H1 (cell line): ENCODE results near the gene AMN. TPM values are rescaled to one million over a fixed set of nuclear protein-coding genes. Genes with fewer than 3 reads are reported as not detected.

Experiments
- ASH2L ChIP-seq: fragments of 200-600, 300-600 bp; sonication (generic); IDR thresholded peaks from one replicate; pipeline ENCODE4 v1.7.1; 2017; ENCODE audit warnings: low read length
- SIN3A ChIP-seq, 2 experiments: IDR thresholded peaks in 1 of 2; conservative IDR thresholded peaks in 1 of 2; 2 replicates each; pipeline ENCODE4 v1.6.1; 2011 to 2012; ENCODE audit warnings: low read length in 2 of 2, improper control_type of control experiment in 1 of 2, low read depth in 1 of 2, mild to moderate bottlenecking in 1 of 2
- polyA plus RNA-seq, 7 experiments: library from polyadenylated mRNA; depleted of rRNA in 3 of 7; stranded (reverse) in 5 of 7; unstranded in 2 of 7; fragments of >200 nt in 5 of 7; fragments of 200-250 nt in 2 of 7; gene quantifications; 1 replicate in 5 of 7; 2 replicates in 1 of 7; 4 replicates in 1 of 7; pipeline versions ENCODE4 v1.2.1 to v1.2.3, GENCODE V29; 2011 to 2013; ENCODE audit warnings: missing spikeins in 2 of 7, mixed read lengths in 2 of 7
- total RNA-seq: library from RNA; stranded (reverse); fragmentation: NEBNext Ultra II Directional; extraction: Animal tissue kit (Norgen Biotek cat#: 25700); gene quantifications from 2 replicates; pipeline ENCODE4 v1.2.1, GENCODE V29; 2021
- TF ChIP-seq, protein P1 (sequence below): fragments of 300-600 bp; sonication (generic); IDR thresholded peaks from 2 replicates; pipeline ENCODE4 v1.7.1; 2012; ENCODE audit warnings: low read length, moderate library complexity, mild to moderate bottlenecking, inconsistent platforms; ENCODE audit not compliant: insufficient replicate concordance

Gene AMN
- total and polyA plus RNA-seq, 2 of the 8 experiments (the other 6 are each of a cell fraction or from before 2014, with no cell fraction given) = 0.77 to 1.5 TPM

- TF ChIP-seq, protein P1, sequence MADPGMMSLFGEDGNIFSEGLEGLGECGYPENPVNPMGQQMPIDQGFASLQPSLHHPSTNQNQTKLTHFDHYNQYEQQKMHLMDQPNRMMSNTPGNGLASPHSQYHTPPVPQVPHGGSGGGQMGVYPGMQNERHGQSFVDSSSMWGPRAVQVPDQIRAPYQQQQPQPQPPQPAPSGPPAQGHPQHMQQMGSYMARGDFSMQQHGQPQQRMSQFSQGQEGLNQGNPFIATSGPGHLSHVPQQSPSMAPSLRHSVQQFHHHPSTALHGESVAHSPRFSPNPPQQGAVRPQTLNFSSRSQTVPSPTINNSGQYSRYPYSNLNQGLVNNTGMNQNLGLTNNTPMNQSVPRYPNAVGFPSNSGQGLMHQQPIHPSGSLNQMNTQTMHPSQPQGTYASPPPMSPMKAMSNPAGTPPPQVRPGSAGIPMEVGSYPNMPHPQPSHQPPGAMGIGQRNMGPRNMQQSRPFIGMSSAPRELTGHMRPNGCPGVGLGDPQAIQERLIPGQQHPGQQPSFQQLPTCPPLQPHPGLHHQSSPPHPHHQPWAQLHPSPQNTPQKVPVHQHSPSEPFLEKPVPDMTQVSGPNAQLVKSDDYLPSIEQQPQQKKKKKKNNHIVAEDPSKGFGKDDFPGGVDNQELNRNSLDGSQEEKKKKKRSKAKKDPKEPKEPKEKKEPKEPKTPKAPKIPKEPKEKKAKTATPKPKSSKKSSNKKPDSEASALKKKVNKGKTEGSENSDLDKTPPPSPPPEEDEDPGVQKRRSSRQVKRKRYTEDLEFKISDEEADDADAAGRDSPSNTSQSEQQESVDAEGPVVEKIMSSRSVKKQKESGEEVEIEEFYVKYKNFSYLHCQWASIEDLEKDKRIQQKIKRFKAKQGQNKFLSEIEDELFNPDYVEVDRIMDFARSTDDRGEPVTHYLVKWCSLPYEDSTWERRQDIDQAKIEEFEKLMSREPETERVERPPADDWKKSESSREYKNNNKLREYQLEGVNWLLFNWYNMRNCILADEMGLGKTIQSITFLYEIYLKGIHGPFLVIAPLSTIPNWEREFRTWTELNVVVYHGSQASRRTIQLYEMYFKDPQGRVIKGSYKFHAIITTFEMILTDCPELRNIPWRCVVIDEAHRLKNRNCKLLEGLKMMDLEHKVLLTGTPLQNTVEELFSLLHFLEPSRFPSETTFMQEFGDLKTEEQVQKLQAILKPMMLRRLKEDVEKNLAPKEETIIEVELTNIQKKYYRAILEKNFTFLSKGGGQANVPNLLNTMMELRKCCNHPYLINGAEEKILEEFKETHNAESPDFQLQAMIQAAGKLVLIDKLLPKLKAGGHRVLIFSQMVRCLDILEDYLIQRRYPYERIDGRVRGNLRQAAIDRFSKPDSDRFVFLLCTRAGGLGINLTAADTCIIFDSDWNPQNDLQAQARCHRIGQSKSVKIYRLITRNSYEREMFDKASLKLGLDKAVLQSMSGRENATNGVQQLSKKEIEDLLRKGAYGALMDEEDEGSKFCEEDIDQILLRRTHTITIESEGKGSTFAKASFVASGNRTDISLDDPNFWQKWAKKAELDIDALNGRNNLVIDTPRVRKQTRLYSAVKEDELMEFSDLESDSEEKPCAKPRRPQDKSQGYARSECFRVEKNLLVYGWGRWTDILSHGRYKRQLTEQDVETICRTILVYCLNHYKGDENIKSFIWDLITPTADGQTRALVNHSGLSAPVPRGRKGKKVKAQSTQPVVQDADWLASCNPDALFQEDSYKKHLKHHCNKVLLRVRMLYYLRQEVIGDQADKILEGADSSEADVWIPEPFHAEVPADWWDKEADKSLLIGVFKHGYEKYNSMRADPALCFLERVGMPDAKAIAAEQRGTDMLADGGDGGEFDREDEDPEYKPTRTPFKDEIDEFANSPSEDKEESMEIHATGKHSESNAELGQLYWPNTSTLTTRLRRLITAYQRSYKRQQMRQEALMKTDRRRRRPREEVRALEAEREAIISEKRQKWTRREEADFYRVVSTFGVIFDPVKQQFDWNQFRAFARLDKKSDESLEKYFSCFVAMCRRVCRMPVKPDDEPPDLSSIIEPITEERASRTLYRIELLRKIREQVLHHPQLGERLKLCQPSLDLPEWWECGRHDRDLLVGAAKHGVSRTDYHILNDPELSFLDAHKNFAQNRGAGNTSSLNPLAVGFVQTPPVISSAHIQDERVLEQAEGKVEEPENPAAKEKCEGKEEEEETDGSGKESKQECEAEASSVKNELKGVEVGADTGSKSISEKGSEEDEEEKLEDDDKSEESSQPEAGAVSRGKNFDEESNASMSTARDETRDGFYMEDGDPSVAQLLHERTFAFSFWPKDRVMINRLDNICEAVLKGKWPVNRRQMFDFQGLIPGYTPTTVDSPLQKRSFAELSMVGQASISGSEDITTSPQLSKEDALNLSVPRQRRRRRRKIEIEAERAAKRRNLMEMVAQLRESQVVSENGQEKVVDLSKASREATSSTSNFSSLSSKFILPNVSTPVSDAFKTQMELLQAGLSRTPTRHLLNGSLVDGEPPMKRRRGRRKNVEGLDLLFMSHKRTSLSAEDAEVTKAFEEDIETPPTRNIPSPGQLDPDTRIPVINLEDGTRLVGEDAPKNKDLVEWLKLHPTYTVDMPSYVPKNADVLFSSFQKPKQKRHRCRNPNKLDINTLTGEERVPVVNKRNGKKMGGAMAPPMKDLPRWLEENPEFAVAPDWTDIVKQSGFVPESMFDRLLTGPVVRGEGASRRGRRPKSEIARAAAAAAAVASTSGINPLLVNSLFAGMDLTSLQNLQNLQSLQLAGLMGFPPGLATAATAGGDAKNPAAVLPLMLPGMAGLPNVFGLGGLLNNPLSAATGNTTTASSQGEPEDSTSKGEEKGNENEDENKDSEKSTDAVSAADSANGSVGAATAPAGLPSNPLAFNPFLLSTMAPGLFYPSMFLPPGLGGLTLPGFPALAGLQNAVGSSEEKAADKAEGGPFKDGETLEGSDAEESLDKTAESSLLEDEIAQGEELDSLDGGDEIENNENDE = no peak
- TF ChIP-seq ASH2L (no peak), SIN3A (conservative IDR thresholded peaks at IDR 0.05 in 1 of 2, IDR thresholded peaks at IDR 0.05 in 1 of 2; ENCODE audit: low read depth in 1 of 2, low read length in 2 of 2) (no peak)
Measured at GRCh38 chr14:102955636-102956408, 33.4 kb downstream of the AMN start (continued).
